ENCODE measurements around the gene FUT6.

FUT6 gene

GRCh38 chr19:5787409-5788182 lies 51.9 kb downstream of the FUT6 start:
- CTCF ChIA-PET, result no interaction called here
- no peak for DNase-seq (ENCODE audit: extremely low spot score)
- TF ChIP-seq L3MBTL2 (conservative IDR thresholded peaks at IDR 0.05) (no peak), PKNOX1 (IDR thresholded peaks at IDR 0.05) (no peak), ZNF384 (IDR thresholded peaks at IDR 0.05) (no peak)
- POLR2A ChIA-PET, result interaction anchor here (0.9 kb wide), 1 partner anchor 116 kb away, joined by 3 read pairs; the partner anchor contains the start of gene NDUFA11

GRCh38 chr19:5786593-5787408 lies 52.7 kb downstream of the FUT6 start:
- no peak for TF ChIP-seq SP1 (IDR thresholded peaks at IDR 0.05)
- TF ChIP-seq PKNOX1 (IDR thresholded peaks at IDR 0.05), result no peak
- TF ChIP-seq SUZ12 (IDR thresholded peaks at IDR 0.05), result no peak
- TF ChIP-seq FOXK2 (IDR thresholded peaks at IDR 0.05), result no peak
- no peak for TF ChIP-seq ARNT (IDR thresholded peaks at IDR 0.05)
- TF ChIP-seq FOXA1 (IDR thresholded peaks at IDR 0.05), result no peak
- no peak for TF ChIP-seq BHLHE40 (IDR thresholded peaks at IDR 0.05; ENCODE audit: borderline replicate concordance)
- DNase-seq (ENCODE audit: extremely low spot score), result no peak
- ChIA-PET POLR2A (no interaction called here), CTCF (no interaction called here)

- ChIA-PET CTCF (no interaction called here), POLR2A (no interaction called here)
- TF ChIP-seq BHLHE40 (IDR thresholded peaks at IDR 0.05; ENCODE audit: borderline replicate concordance), result no peak
- no peak for TF ChIP-seq CTBP1 (IDR thresholded peaks at IDR 0.05; ENCODE audit: borderline replicate concordance)
- no peak for TF ChIP-seq FOXK2 (IDR thresholded peaks at IDR 0.05)
- no peak for TF ChIP-seq SUZ12 (IDR thresholded peaks at IDR 0.05)
- no peak for TF ChIP-seq SP1 (IDR thresholded peaks at IDR 0.05)
- no peak for TF ChIP-seq LEF1 (IDR thresholded peaks at IDR 0.05; ENCODE audit: borderline replicate concordance)
- TF ChIP-seq HDGF (IDR thresholded peaks at IDR 0.05; ENCODE audit: borderline replicate concordance), result no peak
- no peak for TF ChIP-seq TARDBP (IDR thresholded peaks at IDR 0.05)
- DNase-seq (ENCODE audit: extremely low spot score), result no peak
Observed at GRCh38 chr19:5785423-5785822, 54.1 kb downstream of the FUT6 start.

- ChIA-PET CTCF (no interaction called here), POLR2A (no interaction called here)
- no peak for DNase-seq (ENCODE audit: extremely low spot score)
- no peak for TF ChIP-seq ELF4 (IDR thresholded peaks at IDR 0.05)
- no peak for TF ChIP-seq BHLHE40 (IDR thresholded peaks at IDR 0.05; ENCODE audit: borderline replicate concordance)
- TF ChIP-seq SUZ12 (IDR thresholded peaks at IDR 0.05), result no peak
- TF ChIP-seq L3MBTL2 (conservative IDR thresholded peaks at IDR 0.05), result no peak
- no peak for TF ChIP-seq SP1 (IDR thresholded peaks at IDR 0.05)
- TF ChIP-seq ARNT (IDR thresholded peaks at IDR 0.05), result no peak
- TF ChIP-seq FOXM1 (IDR thresholded peaks at IDR 0.05; ENCODE audit: borderline replicate concordance), result no peak
- no peak for TF ChIP-seq TARDBP (IDR thresholded peaks at IDR 0.05)
- TF ChIP-seq NFRKB (IDR thresholded peaks at IDR 0.05), result no peak
- TF ChIP-seq FOXK2 (IDR thresholded peaks at IDR 0.05), result no peak
- no peak for TF ChIP-seq CTBP1 (IDR thresholded peaks at IDR 0.05; ENCODE audit: borderline replicate concordance)
- no peak for TF ChIP-seq LEF1 (IDR thresholded peaks at IDR 0.05; ENCODE audit: borderline replicate concordance)
- TF ChIP-seq FOXA1 (IDR thresholded peaks at IDR 0.05), result no peak
- TF ChIP-seq HDGF (IDR thresholded peaks at IDR 0.05; ENCODE audit: borderline replicate concordance), result no peak
- TF ChIP-seq PKNOX1 (IDR thresholded peaks at IDR 0.05), result no peak
- TF ChIP-seq ZNF384 (IDR thresholded peaks at IDR 0.05), result no peak
Observed at GRCh38 chr19:5784581-5785147, 54.8 kb downstream of the FUT6 start, which contains the start of gene PRR22. Gene PRR22, minus strand, starts transcription at chr19:5784746. Its CDS starts 86 bp downstream, at chr19:5784660.

- no peak for DNase-seq (ENCODE audit: extremely low spot score)
- ChIA-PET CTCF (no interaction called here), POLR2A (interaction anchor here (1.1 to 2.2 kb wide), 2 partner anchors 8 to 9 kb away, joined by 3 to 8 read pairs; partner anchors contain the start of gene DUS3L)
- no peak for TF ChIP-seq L3MBTL2 (conservative IDR thresholded peaks at IDR 0.05)
- no peak for TF ChIP-seq NFRKB (IDR thresholded peaks at IDR 0.05)
- TF ChIP-seq FOXM1 (IDR thresholded peaks at IDR 0.05; ENCODE audit: borderline replicate concordance), result no peak
- TF ChIP-seq ELF4 (IDR thresholded peaks at IDR 0.05), result no peak
- TF ChIP-seq ZNF384 (IDR thresholded peaks at IDR 0.05), result no peak
- no peak for TF ChIP-seq LEF1 (IDR thresholded peaks at IDR 0.05; ENCODE audit: borderline replicate concordance)
- no peak for TF ChIP-seq FOXK2 (IDR thresholded peaks at IDR 0.05)
- TF ChIP-seq SP1 (IDR thresholded peaks at IDR 0.05), result no peak
- no peak for TF ChIP-seq BHLHE40 (IDR thresholded peaks at IDR 0.05; ENCODE audit: borderline replicate concordance)
- TF ChIP-seq ARNT (IDR thresholded peaks at IDR 0.05), result no peak
- no peak for TF ChIP-seq PKNOX1 (IDR thresholded peaks at IDR 0.05)
- no peak for TF ChIP-seq HDGF (IDR thresholded peaks at IDR 0.05; ENCODE audit: borderline replicate concordance)
- TF ChIP-seq SUZ12 (IDR thresholded peaks at IDR 0.05), result no peak
- no peak for TF ChIP-seq FOXA1 (IDR thresholded peaks at IDR 0.05)
- no peak for TF ChIP-seq TARDBP (IDR thresholded peaks at IDR 0.05)
- TF ChIP-seq CTBP1 (IDR thresholded peaks at IDR 0.05; ENCODE audit: borderline replicate concordance), result no peak
Observed at GRCh38 chr19:5782945-5783919, 56.3 kb downstream of the FUT6 start.
